MCF 10A (cell line): ENCODE data around the gene NEURL4. TPM values are rescaled to one million over a fixed set of nuclear protein-coding genes. Genes with fewer than 3 reads are reported as not detected.
A peak's percentile ranks its signal among the peaks of the same experiment; 100 is the strongest.

Source experiments
- BruUV-seq: library from RNA; stranded (reverse); fragments of 400-500 nt; replicated peaks from 2 replicates; lab custom pipeline; 2021; lab: Mats Ljungman, UMichigan
- CTCF ChIA-PET: fragments of 300-600 bp; sonication (Branson Sonifier 250); formaldehyde crosslinking; extraction: SDS; loops from one replicate; lab custom pipeline; 2021; ENCODE audit warnings: antibody characterized with exemption, inconsistent platforms; lab: Yijun Ruan, JAX
- POLR2A ChIA-PET: fragments of 300-600, 350-650 bp; sonication (Branson Sonifier 250); formaldehyde crosslinking; extraction: SDS; loops from one replicate; lab custom pipeline; 2020; ENCODE audit warnings: antibody characterized with exemption, inconsistent platforms; lab: Yijun Ruan, JAX
- DNase-seq: peaks from one replicate; pipeline ENCODE4 v3.0.0-alpha.2; 2018; ENCODE audit not compliant: unreplicated experiment
- H3K27ac Mint-ChIP-seq: one replicate; pipeline ENCODE4 v1.8.0; 2022; ENCODE audit warnings: mild to moderate bottlenecking, low read depth, mixed read lengths; ENCODE audit not compliant: unreplicated experiment
- H3K27me3 Mint-ChIP-seq: one replicate; pipeline ENCODE4 v1.8.0; 2022; ENCODE audit warnings: mixed read lengths; ENCODE audit not compliant: insufficient read depth, unreplicated experiment
- H3K36me3 Mint-ChIP-seq: one replicate; pipeline ENCODE4 v1.8.0; 2022; ENCODE audit warnings: mild to moderate bottlenecking, moderate library complexity, mixed read lengths; ENCODE audit not compliant: insufficient read depth, unreplicated experiment
- H3K4me1 Mint-ChIP-seq: one replicate; pipeline ENCODE4 v1.8.0; 2022; ENCODE audit warnings: mixed read lengths; ENCODE audit not compliant: insufficient read depth, unreplicated experiment
- H3K4me3 Mint-ChIP-seq: one replicate; pipeline ENCODE4 v1.8.0; 2022; ENCODE audit warnings: mild to moderate bottlenecking, moderate library complexity, mixed read lengths; ENCODE audit not compliant: unreplicated experiment
- H3K9me3 Mint-ChIP-seq: one replicate; pipeline ENCODE4 v1.8.0; 2022; ENCODE audit warnings: mixed read lengths; ENCODE audit not compliant: unreplicated experiment
- intact Hi-C: fragments of 100-400 bp; cut with micrococcal nuclease; formaldehyde crosslinking; loops from 2 replicates; pipeline ENCODE4 v1.14.1; 2022
- total RNA-seq: library from RNA; stranded (reverse); gene quantifications from 2 replicates; pipeline ENCODE4 v1.2.3, GENCODE V29; 2022
- TF ChIP-seq, protein P1 (sequence below): fragments of 200-600 bp; IDR thresholded peaks from one replicate; pipeline ENCODE4 v1.8.0; 2022; ENCODE audit warnings: antibody characterized with exemption, mild to moderate bottlenecking; ENCODE audit not compliant: unreplicated experiment

NEURL4 gene
- total RNA-seq, 1 experiment from 2014 or later = 39.3 TPM

GRCh38 chr17:7332111-7332510, 3.0 kb upstream of the NEURL4 start:
- Mint-ChIP-seq H3K36me3 (peaks cover 5% of the 10 kb centered on the region), H3K27me3 (no peaks in the 10 kb centered on the region), H3K4me1 (peaks cover 15% of the 10 kb centered on the region), H3K27ac (no peak overlapping the region), H3K4me3 (no peak overlapping the region), H3K9me3 (no peaks in the 10 kb centered on the region)
- DNase-seq = no peak
- ChIA-PET CTCF (no interaction called here), POLR2A (no interaction called here)
- BruUV-seq = no TSS peak
- intact Hi-C loops = no loop called here
- TF ChIP-seq, protein P1, sequence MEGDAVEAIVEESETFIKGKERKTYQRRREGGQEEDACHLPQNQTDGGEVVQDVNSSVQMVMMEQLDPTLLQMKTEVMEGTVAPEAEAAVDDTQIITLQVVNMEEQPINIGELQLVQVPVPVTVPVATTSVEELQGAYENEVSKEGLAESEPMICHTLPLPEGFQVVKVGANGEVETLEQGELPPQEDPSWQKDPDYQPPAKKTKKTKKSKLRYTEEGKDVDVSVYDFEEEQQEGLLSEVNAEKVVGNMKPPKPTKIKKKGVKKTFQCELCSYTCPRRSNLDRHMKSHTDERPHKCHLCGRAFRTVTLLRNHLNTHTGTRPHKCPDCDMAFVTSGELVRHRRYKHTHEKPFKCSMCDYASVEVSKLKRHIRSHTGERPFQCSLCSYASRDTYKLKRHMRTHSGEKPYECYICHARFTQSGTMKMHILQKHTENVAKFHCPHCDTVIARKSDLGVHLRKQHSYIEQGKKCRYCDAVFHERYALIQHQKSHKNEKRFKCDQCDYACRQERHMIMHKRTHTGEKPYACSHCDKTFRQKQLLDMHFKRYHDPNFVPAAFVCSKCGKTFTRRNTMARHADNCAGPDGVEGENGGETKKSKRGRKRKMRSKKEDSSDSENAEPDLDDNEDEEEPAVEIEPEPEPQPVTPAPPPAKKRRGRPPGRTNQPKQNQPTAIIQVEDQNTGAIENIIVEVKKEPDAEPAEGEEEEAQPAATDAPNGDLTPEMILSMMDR = no peak

GRCh38 chr17:7330638-7331015, 1.5 kb upstream of the NEURL4 start:
- CTCF ChIA-PET = interaction anchor here (1.1 kb wide), 1 partner anchor 106 kb away, joined by 5 read pairs; no protein-coding TSS in a partner anchor
- intact Hi-C loops = no loop called here
- TF ChIP-seq, protein P1 = no peak
- H3K27ac Mint-ChIP-seq = no peak overlapping the region
- H3K27me3 Mint-ChIP-seq = no peaks in the 10 kb centered on the region
- BruUV-seq = no TSS peak
- H3K9me3 Mint-ChIP-seq = no peaks in the 10 kb centered on the region
- H3K4me1 Mint-ChIP-seq = peaks cover 15% of the 10 kb centered on the region
- POLR2A ChIA-PET = interaction anchor here (0.6 to 3.6 kb wide), 8 partner anchors 9 to 297 kb away, joined by 3 to 54 read pairs (median 8); partner anchors contain the start of genes DVL2, KCTD11, SAT2 and TMEM95
- peak overlapping the region; percentile 99 for H3K4me3 Mint-ChIP-seq
- H3K36me3 Mint-ChIP-seq = peaks cover 16% of the 10 kb centered on the region
- no peak for DNase-seq

- Mint-ChIP-seq H3K9me3 (no peaks in the 10 kb centered on the region), H3K4me3 (peak overlapping the region; percentile 99), H3K27ac (peak overlapping the region; percentile 96), H3K27me3 (no peaks in the 10 kb centered on the region), H3K4me1 (peaks cover 15% of the 10 kb centered on the region), H3K36me3 (peaks cover 20% of the 10 kb centered on the region)
- DNase-seq = peak; percentile 81
- CTCF ChIA-PET = interaction anchor here (0.6 to 1.1 kb wide), 7 partner anchors 8 to 370 kb away, joined by 3 to 5 read pairs (median 4); no protein-coding TSS in a partner anchor
- POLR2A ChIA-PET = interaction anchor here (0.6 to 3.6 kb wide), 31 partner anchors 9 to 358 kb away, joined by 3 to 54 read pairs (median 4); partner anchors contain the start of genes ACADVL, CD68, DLG4 and DVL2
- no TSS peak for BruUV-seq
- intact Hi-C loops = no loop called here
- TF ChIP-seq, protein P1 = no peak
Observed at GRCh38 chr17:7329997-7330637, 982 bp upstream of the NEURL4 start.

DNA sequence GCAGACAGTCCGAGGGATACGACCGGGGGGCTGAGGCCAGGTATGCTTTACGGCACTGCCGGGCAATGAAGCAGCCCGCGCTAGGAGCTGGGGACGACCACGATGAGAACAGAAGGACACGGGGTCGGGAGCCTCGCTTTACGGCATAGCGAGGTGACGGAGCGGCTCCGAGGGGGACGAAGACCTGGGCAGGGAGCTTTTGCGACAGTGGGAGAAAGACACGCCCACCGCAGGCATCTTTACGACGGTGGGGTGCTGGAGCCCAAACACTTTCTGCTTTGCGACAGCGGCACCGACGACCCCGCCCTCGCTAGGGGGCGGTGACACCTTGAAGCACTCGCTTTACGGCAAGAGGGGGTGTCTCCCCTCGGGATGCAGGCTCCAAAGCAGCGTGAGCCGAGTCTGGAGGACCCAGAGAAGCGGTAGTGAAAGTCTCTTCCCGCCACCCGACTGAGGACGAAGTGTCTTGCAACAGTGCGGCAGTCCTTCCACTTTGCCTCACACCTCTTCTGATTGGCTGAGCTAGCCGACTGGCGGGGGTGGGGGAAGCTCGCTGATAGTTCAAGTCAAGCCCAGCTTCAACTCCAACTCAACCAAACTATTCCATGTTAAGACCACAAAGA, 350 bp upstream of the NEURL4 start:
- POLR2A ChIA-PET = interaction anchor here (0.6 to 3.6 kb wide), 33 partner anchors 9 to 358 kb away, joined by 3 to 54 read pairs (median 4); partner anchors contain the start of genes ACADVL, CD68, DLG4 and DVL2
- H3K36me3 Mint-ChIP-seq = peaks cover 26% of the 10 kb centered on the region
- intact Hi-C loops = no loop called here
- peaks cover 15% of the 10 kb centered on the region for H3K4me1 Mint-ChIP-seq
- peak overlapping the region; percentile 99 for H3K4me3 Mint-ChIP-seq
- BruUV-seq = no TSS peak
- no peaks in the 10 kb centered on the region for H3K27me3 Mint-ChIP-seq
- H3K9me3 Mint-ChIP-seq = no peaks in the 10 kb centered on the region
- CTCF ChIA-PET = interaction anchor here (0.6 to 1.0 kb wide), 6 partner anchors 9 to 371 kb away, joined by 3 to 5 read pairs (median 4); no protein-coding TSS in a partner anchor
- H3K27ac Mint-ChIP-seq = peak overlapping the region; percentile 96
- TF ChIP-seq, protein P1 = no peak
- DNase-seq = peak; percentile 98
